H1 (cell line): ENCODE results near the gene TADA2B. TPM values are rescaled to one million over a fixed set of nuclear protein-coding genes. Genes with fewer than 3 reads are reported as not detected.

ENCODE experiments used
- TAF7 ChIP-seq: optimal IDR thresholded peaks from 2 replicates; pipeline ENCODE3; 2011; ENCODE audit warnings: low read depth, mild to moderate bottlenecking, inconsistent platforms, low read length, moderate library complexity, borderline replicate concordance
- polyA plus RNA-seq, 7 experiments: library from polyadenylated mRNA; depleted of rRNA in 3 of 7; stranded (reverse) in 5 of 7; unstranded in 2 of 7; fragments of >200 nt in 5 of 7; fragments of 200-250 nt in 2 of 7; gene quantifications; 1 replicate in 5 of 7; 2 replicates in 1 of 7; 4 replicates in 1 of 7; pipeline versions ENCODE4 v1.2.1 to v1.2.3, GENCODE V29; 2011 to 2013; ENCODE audit warnings: missing spikeins in 2 of 7, mixed read lengths in 2 of 7
- total RNA-seq: library from RNA; stranded (reverse); fragmentation: NEBNext Ultra II Directional; extraction: Animal tissue kit (Norgen Biotek cat#: 25700); gene quantifications from 2 replicates; pipeline ENCODE4 v1.2.1, GENCODE V29; 2021

Gene TADA2B
- total and polyA plus RNA-seq, 2 of the 8 experiments (the other 6 are each of a cell fraction or from before 2014, with no cell fraction given), result 5.7 to 12.1 TPM

DNA sequence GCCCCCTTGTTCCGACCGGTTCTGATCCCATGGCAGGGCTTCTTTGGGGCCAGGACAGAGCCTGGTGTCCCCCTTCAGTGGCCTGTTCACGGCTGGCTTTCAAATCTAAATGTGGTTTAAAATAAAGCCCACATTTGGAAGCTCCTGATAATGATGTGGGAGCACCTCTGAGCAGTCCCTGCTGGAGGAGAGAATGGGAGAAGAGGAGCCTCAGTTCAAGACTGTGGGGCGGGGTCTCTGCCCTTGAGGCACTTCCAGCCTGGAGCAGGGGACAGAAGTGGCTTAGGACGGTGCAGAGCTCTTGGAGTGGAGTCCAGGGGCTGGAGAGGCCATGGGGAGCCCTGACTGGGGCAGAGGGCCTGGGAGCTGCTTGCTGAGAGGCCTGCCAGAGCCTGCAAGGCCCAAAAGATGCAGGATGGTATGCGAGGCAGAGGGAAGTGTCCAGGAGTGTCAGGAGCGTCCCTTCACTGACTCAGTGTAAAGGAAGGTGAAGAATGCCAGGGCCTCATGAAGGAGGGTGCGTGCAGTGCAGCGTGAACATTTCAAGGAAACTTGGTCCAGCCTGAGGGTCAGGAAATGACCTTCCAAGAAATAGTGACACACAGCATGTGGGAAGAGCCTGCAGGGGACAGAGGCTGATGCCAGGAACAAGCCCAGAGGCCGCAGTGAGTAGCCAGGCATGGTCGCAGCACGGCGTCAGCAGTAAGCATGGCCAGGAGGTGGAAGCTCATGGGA, 21.1 kb upstream of the TADA2B start (continued):
- no peak for TF ChIP-seq TAF7
